ENCODE data around the gene P2RX6.

The P2RX6 gene

DNA sequence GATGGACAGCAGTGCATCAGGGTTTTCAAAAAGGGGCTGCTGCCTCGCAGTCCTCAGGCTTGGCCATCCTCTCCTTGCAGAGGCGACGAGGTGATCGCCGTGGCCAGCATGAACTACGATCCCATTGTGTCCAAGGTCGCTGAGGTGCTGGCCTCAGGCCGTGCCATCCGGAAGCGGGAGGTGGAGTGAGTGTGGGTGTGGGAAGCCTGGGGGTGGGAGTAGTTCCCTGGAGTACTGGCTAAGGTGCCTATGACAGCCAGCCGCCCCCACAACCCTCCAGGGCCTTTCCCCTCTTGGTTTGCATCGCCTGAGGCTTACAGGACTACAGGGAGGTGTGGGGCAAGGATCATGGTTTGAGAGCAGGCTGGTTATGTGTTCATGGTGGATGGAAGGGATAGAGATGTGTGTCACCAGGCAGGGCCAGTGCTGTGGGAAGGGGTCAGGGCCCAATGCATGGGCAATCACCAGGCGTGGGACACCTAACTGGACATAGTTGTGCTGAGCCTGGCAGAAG lies 35.0 kb upstream of the P2RX6 start:
- DNase-seq (ENCODE audit: low spot score), result no peak

DNA sequence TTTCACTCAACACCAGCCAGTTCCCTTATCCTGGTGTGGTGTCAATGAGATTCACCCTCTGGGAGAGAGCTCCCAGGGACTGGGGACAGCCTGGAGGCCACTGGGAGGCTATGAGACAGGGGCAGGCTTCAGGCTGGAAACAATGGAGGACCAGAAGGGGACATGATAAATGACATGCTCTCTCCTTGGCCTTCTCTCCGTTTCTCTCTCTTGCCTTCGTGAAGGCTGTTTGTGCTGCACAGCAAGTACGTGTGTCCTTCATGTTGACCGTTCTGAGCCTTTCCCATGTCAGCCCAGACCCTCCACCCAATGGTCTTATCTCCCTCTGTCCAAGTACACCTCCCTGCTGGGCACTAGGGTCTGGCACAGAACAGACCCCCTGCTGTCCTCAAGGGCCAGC lies 34.4 kb upstream of the P2RX6 start:
- no peak for DNase-seq (ENCODE audit: low spot score)

DNA sequence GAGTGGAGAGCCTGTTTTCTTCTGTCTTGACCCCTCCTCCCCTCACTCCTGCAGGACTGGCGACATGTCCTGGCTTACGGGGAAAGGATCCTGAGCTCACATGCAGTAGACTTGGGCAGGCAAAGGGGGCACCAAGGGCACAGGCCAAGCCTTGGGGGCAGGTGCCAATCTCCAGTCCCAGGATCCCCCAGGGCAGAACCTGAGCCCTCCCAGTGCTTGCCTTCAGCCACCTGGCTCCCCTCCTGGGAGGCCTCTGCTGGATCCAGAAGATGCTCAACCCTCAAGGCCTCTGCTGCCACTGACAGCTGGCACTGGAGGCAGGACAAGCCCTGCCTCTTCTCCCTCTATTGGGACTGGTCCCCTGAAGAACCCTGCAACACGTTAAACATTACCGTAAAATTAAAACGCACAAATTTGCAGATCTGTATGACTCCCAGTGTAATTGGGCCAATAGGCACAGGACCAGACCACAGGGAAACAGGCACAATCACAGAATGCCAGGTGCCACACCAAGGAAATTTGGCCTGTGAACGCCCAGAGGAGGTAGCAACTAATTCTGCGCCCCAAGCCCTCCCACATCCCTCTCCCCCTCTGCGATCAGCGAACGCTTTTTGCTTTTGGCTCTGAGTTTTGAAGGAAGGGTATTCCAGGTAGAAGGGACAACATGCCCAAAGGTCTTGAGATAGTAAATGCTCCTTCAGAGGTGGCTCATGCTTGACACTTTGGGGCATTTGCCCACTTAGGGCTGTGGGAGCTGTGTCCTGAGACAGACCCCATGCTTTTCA lies 33.8 kb upstream of the P2RX6 start:
- no peak for DNase-seq (ENCODE audit: low spot score)

DNA sequence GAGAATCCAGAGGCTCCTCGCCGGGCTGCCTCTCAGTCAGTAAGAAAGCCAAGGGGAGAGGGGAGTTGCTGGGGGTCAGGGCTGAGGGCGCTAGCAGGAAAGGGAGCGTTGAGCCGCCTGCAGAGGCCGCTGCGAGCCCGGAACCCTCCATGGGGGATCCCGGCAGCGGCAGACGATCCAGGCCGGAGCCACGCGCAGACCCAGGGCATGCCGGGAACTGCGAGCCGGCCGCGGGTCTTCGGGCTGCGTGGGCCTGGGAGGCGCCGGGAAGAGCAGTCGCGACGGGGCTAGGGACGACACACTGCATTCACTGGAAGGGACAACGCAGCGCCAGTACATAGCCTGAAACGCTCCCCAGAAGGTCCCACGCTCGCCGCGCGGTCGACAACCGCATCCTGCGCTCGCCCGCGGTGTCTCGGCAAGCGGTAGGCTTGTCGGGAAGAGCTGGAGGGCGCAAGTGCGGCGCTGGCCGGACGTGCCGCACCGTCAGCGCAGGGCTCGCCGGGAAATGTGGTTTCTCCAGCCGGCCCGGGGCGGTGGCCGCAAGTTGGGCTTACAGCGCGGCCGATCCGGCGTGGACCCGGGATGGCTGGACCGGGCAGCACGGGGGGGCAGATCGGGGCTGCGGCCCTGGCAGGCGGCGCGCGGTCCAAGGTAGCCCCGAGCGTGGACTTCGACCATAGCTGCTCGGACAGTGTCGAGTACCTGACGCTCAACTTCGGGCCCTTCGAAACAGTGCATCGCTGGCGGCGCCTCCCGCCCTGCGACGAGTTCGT lies 33.0 kb upstream of the P2RX6 start, which contains the start of gene LZTR1:
TSS of gene LZTR1 (plus strand) at position 511 of the 776 bp plus-strand sequence. CDS start at position 586, 75 bp downstream.
- peak; percentile 76 for DNase-seq (ENCODE audit: low spot score)

DNA sequence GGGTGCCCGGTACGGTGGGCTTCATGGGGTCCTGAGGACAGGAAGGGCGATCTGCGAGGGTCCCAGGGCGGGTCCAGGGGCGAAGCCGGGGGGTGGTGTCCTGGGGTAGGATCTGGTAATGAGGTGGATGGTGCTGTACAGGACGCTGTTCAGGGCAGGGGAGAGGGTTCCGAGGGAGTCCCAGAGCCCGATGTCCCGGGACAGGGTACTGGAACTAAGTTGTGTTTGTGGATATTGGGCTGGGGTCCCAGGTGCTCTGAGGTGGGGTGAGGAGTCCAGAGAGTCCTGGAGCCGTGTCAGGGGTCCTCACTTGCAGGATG lies 32.4 kb upstream of the P2RX6 start:
- DNase-seq (ENCODE audit: low spot score), result no peak

DNA sequence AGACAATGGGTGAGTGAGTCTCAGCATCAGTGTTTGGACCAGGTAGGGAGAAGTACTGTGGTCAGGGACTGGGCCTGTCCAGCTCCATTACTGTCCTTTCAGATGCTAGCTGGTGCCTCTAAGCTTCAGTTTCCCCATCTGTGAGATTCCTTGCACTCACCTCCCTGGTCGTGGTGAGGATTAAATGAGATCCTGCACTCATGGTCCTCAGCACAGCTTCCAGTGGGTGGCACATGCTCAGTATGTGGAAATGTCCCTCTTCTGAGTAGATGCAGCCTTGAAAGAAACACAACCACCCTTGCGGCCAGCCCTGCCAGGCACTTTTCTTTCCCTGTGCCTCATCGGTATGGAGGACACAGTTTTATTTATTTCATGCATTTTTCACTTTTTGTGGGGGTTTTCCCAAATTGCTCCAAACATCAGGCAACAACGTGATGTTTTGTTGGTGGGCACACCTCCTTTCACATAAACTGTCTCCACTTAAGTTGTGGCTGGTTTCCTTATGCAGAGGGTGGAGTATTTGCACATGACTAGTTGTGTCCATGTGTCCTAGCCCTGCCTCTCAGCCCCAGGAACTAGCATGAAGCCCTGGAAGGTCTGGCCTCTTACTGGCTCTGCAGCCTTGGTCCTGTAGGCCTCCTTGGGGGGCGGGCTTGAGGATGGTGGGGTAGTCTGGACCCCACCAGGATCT lies 31.7 kb upstream of the P2RX6 start:
- DNase-seq (ENCODE audit: low spot score), result no peak

DNA sequence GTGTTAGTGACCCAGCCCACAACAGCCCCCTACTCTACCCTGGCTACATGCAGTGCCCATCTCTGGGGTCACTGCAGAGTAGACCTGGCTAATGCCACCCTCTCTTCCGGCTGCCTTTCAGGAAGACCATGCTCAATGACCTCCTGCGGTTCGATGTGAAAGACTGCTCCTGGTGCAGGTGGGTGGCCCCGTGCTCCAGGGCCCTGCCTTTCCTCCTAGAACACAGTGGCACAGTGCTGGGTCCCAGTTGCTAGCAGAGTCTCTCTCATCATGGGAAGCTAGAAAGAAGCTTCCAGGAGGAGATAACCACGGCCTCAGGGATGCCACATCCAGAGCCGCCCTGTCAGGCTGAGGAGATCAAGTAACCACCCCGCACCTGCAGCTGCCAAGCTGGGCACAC lies 29.2 kb upstream of the P2RX6 start:
- DNase-seq (ENCODE audit: low spot score), result no peak

DNA sequence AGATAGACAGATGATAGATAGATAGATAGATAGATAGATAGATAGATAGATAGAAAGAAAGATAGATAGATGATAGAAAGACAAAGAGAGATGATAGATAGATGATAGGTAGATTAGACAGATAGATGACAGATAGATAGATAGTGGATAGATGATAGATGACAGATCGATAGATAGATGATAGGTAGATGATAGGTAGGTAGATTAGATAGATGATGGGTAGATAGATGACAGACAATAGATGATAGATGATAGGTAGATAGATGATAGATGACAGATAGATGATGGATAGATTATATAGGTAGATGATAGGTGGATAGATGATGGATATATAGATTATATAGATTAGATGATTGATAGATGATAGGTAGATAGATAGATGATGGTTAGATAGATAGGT lies 28.6 kb upstream of the P2RX6 start:
- DNase-seq (ENCODE audit: low spot score), result no peak

DNA sequence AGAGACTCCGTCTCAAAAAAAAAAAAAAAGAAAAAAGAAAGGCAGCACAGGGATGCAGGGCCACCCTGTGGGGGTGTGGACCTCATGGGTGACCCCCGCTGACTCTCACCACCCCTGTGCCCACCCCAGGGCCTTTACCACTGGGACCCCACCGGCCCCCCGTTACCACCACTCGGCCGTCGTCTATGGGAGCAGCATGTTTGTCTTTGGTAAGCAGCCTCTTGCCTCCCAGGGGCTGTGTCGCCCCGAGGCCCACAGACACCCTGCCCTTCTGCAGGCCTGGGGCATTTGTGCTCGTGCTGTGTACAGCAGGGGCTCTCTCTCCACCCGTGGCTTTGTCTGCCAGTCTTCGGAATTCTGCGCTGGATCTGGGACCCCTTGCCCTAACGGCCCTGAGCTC lies 27.6 kb upstream of the P2RX6 start:
- DNase-seq (ENCODE audit: low spot score), result no peak

DNA sequence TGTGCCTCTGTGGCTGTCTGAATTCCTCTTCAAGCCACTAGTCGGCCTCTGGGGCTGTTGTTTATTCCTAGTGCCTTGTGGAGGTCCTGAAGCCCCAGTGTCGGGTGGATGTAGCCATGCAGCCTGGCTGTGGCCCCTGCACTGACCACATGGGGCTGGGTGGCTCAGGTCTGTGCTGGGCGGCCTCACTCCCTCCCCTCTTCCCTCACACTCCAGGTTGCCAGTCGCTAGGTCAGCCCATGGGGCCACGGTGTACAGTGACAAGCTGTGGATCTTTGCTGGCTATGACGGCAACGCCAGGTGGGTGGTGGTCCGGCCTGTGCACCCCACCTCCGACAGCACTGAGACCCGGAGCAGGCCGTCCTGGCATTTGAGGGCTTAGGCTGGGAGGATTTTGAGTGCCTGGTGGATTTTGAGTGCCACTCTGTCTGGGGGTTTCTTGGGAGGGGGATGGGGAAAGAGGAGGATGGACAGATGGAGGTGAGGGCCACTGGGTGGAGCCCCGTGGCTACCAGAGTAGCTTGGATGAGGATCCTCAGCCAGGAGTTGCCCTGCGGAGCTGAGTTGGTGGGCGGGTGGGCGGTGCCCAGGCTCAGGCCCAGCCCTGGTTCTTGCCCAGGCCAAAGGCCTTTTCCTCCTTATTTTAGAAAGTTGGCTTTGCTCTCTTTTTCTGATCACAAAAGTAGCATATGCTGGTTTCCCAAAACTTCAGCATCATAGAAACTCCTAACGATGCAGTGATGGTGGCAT lies 26.2 kb upstream of the P2RX6 start:
- no peak for DNase-seq (ENCODE audit: low spot score)

DNA sequence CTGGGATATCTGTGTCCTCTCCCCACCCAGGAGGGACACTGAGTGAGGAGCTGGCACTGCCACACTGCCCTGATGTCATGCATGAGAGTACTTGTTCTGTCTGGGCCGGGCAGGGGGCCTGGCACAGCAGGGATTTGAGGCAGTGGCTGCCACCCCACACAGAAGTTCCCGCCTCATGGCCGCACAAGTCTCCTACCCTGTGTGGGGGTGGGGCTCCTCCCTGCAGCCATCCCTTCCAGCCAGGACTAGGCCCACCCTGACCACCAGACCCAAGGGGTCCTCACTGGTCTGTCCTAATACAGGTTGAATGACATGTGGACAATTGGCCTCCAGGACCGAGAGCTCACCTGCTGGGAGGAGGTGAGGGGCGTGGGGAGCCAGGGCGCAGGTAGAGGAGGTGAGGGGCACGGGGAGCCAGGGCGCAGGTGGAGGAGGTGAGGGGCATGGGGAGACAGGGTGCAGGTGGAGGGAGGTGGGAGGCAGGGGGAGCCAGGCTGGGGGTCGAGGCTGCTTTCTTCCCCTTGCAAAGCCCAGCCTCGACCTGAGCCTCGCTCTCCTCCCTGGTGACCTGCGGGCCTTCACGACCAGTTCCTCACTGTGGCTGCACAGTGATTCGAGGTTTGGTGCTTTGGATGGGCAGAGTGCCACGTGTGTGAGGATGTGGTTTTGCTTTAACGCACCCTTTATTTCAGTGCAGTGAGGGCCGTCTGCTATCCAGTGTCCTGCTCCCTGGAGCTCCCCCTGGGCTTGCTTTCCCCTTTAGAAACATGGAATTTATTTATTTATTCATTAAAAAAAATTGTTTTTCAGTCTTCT lies 25.4 kb upstream of the P2RX6 start:
- DNase-seq (ENCODE audit: low spot score), result no peak

DNA sequence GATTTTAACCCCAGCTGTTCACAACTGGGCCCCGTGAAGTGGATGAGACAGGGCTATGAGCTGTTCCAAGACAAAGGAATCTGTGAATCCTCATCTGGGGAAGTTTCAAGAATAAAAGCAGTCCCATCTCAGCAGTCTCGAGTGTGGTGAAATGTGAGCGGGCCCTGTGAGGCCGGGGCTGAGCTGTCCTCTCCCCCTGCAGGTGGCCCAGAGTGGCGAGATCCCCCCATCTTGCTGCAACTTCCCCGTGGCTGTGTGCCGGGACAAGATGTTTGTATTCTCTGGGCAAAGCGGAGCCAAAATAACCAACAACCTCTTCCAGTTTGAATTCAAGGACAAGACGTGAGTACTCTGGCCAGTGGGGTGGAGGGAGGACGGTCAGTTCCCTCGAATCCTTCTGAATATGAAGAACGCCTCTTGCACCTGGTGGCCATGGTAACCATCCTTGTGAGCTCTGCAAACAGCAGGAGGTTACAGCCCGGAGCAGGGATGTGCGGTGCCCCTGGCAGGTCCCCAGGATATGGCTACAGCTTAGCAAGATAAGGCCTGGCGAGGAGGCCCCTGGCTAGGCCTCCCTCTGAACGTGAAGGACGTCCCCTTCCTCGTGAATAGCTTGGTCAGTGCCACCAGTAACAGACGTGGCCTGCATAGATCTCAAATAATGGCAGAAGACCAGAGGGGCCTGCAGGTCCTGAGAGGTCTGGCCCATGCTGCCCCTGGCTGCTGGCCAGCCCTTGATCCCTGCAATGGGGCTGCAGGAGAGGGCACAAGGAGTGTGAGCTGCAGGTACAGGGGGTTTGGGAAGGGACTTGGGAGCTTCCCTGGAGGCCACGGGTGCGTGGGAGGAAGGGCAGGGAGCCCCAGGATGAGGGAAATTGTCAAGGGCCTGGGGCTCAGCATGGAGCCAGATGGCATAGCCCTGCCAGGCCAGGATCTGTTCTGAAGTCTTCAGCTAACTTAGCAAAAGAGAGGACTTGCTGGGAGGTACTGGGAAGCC lies 24.5 kb upstream of the P2RX6 start:
- no peak for DNase-seq (ENCODE audit: low spot score)

DNA sequence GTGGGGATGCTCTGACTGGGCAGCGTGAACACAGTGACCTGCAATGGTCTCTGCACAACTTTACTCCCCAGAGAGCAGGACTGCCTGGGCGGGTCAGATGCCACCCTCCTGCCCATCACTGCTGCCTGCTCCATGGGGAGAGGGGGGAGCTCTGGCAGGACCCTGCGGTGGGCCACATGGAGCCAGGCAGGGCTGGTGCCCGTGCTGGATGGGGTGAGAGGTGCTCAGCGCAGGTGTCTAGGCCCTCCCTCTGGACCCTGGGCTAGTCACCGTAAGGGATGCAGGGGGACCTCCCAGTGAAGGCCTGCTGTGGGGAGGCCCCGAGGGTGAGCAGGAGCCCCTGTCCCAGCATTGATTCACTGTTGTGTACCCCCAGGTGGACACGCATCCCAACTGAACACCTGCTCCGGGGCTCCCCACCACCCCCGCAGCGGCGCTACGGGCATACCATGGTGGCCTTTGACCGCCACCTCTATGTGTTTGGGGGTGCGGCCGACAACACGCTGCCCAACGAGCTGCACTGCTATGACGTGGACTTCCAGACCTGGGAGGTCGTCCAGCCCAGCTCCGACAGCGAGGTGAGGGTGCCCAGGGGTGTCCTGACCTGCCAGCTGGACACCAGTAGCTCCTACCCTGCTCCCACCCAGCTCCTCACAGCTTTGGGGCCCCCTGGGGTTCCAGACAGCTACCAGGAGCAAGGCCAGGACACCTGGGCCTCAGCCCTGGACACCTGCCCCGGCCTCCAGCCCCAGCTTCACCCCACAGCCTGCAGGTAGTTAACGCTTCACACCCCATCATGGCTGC lies 23.5 kb upstream of the P2RX6 start:
- DNase-seq (ENCODE audit: low spot score), result no peak

DNA sequence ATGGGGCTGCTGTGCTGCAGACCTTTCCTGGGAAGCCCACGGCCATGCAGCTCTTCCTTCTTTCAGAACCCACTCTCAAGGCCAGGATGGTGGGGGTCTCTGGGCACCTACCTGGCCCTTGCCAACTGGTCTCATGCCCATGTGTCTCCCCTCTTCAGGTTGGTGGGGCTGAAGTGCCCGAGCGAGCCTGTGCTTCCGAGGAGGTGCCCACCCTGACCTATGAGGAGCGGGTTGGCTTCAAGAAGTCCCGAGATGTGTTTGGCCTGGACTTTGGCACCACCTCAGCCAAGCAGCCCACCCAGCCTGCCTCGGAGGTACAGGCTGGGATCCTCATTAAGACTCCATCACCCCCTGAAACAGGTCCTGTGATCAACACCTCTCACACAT lies 22.9 kb upstream of the P2RX6 start:
- DNase-seq (ENCODE audit: low spot score), result no peak

DNA sequence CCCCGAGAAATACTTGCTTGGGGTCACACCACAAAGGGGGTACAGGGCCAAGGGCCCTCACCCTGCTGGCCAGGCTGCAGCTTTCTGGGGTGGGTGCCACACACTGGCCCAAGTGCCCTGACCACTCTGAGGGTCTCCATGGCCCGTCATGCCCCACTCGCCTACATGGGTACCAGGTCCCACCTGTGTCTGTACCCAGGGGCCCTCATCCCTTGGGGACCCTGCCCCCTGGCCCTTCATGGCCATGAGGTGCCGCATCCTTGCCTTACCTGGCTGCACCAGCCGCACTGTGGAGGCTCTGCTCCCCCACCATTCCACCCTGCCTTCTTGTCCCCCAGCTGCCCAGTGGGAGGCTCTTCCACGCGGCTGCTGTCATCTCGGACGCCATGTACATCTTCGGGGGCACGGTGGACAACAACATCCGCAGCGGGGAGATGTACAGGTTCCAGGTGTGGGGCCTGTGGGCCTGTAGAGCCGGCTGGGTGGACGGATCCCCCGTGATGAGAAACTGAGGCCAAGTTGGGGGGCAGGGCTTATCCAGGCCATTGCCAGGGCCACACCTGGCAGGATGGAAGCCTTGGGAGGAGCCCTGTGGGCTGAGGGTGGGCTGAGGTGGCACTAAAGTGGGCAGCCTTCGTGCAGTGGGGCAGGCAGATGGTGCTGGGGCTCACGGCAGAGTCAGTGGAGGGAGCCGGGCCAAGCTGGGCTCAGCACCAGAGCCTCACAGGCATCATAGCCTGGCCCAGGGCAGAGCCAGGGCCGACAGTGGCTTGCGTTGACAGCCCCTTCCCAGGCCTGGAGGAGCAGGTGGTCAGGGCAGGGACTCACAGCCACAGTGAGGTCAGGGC lies 22.3 kb upstream of the P2RX6 start:
- DNase-seq (ENCODE audit: low spot score), result no peak

DNA sequence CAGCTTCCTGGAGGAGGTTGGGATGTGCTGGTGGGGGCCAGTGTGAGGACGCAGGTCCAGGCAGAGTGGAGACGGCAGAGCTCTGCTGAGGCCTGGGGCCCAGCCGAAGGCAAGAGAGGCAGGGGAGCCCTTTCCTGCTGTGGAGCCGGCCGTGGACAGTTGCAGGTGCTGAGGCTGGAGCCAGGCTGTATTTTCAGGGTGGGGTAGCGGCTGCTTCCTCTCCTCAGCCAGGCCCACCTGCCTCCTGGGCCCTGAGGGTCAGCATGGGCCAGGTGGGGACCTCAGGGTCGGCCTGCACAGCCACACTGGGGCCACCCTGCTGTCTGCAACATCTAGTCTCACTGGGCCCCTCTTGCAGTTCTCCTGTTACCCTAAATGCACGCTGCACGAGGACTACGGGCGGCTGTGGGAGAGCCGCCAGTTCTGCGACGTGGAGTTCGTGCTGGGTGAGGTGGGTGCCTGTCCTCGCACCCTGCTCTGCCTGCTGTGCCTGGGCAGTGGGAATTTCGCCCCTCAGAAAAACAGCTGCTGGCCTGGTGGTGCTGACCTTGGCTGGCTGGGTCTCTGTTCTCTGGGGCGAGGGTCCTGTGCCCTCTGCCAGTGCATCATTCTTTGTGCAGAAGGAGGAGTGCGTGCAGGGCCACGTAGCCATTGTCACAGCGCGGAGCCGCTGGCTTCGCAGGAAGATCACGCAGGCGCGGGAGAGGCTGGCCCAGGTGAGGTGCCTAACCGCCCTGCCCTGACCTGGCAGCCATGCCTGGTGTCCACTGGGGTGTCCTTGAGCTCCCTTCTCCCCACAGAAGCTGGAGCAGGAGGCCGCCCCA lies 21.4 kb upstream of the P2RX6 start:
- no peak for DNase-seq (ENCODE audit: low spot score)

All from hematopoietic multipotent progenitor cell treated with erythropoietin and hydrocortisone succinate and interleukin-3 and kit ligand, for 15 days (in vitro differentiated cells).